SW480 (cell line): ENCODE results near the gene OR56A4.

Source experiments
- DNase-seq: peaks from one replicate; pipeline ENCODE4 v3.0.0-alpha.2; 2016; ENCODE audit warnings: low spot score

The OR56A4 gene, protein sequence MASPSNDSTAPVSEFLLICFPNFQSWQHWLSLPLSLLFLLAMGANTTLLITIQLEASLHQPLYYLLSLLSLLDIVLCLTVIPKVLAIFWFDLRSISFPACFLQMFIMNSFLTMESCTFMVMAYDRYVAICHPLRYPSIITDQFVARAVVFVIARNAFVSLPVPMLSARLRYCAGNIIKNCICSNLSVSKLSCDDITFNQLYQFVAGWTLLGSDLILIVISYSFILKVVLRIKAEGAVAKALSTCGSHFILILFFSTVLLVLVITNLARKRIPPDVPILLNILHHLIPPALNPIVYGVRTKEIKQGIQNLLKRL

GRCh38 chr11:6006846-6007245, at the start of gene OR56A4:
TSS of gene OR56A4 (minus strand) at chr11:6006946. CDS start at chr11:6002992, 3,954 bp downstream.
- no peak for DNase-seq

GRCh38 chr11:6055569-6055968, 48.8 kb upstream of the OR56A4 start:
- DNase-seq: no peak

GRCh38 chr11:6052374-6052773, 45.6 kb upstream of the OR56A4 start:
- no peak for DNase-seq

- no peak for DNase-seq
These were observed 34.1 kb upstream of the OR56A4 start for GRCh38 chr11:6040874-6041273.

DNA sequence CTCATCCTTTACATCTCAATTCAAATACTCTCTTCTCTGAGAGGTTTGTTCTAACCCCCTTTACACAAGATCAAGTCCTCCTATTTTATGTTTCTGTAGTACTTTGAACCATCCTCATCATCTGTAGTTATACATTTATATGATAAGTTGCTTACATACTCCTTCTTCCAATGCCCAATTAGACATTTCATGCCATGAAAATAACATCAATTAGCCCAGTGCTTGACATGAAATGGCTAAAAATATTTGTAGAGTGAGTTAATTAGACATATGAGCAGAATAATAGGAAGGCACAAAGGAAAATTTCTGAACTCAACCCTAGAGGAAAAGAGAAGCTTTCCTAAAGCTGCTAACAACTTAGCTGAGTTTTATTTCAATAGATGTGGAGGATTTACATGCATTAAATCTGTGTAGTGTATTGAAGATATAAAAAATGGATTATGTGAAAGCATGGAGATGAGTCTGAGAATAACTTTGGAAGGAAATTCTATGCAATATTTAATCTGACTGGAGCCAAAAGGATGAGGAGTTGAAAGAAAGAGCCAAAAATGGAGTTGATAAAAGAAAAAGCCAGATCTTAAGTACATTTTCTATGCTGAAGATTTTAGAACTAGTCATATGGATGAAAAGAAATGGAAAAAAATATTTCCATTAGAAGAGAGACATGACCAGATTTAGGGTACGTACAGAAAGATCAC, 24.1 kb upstream of the OR56A4 start, which contains the start of gene OR56A1:
Gene OR56A1, minus strand, starts transcription at position 51 of the 698 bp plus-strand sequence. CDS start 3,066 bp downstream, outside the sequence.
- no peak for DNase-seq

DNA sequence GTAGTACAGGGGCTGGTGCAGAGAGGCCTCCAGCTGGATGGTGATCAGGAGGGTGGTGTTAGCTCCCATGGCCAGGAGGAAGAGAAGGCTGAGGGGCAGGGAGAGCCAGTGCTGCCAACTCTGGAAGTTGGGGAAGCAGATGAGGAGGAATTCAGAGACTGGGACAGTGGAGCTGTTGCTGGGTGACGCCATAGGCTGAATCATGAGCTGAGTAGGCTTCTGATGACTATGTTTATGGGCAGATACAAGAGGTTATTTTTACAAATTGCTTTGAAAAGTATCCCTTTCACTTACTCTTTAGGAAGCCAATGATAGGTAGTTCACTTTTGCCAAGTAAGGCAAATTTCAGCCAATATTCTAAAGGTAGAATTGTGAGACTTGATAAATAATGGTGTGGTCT, 20.8 kb upstream of the OR56A4 start:
- DNase-seq: no peak

GRCh38 chr11:6025056-6025455, 18.3 kb upstream of the OR56A4 start:
- no peak for DNase-seq

DNA sequence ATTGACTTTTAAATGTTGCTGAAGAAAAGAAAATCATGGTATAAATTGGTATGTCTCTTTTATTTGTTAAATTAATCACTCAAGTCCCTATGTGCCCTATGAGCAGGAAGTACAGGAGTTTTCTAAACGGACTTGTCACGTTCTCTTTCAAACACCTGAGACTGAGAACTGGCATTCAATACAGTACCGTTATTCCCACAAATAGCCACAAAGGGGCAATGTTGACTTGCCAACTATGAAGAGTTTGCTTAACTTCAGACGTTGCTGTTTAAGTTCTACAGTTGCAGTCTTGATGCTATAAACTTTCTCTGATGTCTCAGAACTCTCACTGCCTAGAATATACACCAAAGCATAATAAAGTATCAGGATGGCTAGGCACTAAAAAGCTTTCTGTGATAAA, 16.2 kb upstream of the OR56A4 start:
- DNase-seq: peak; percentile 70

- DNase-seq: no peak
These were observed 6.3 kb upstream of the OR56A4 start for GRCh38 chr11:6013042-6013441.

- DNase-seq: no peak
These were observed 5.4 kb upstream of the OR56A4 start for GRCh38 chr11:6012035-6012668.

DNA sequence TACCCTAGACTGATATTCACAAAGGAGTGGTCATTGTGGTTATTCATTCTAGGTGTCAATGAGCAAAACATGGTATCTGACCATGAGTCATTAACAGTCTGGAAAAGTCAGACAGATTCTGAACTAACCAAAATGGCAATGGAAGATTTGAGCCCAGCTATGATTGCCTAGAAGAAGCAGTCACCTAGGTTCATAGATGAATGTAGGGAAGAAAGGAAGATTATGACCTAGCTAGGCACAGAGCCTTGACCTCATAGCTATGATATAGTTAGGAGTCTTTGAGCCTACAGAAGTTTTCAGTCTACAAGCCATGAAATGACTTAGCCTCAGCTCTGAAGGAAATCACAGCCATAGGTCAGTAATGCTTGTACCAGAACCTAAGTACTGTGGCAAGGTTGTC, 351 bp downstream of the OR56A4 start:
- DNase-seq: no peak

- no peak for DNase-seq
These were observed 4.5 kb downstream of the OR56A4 start for GRCh38 chr11:6002202-6002699.

DNA sequence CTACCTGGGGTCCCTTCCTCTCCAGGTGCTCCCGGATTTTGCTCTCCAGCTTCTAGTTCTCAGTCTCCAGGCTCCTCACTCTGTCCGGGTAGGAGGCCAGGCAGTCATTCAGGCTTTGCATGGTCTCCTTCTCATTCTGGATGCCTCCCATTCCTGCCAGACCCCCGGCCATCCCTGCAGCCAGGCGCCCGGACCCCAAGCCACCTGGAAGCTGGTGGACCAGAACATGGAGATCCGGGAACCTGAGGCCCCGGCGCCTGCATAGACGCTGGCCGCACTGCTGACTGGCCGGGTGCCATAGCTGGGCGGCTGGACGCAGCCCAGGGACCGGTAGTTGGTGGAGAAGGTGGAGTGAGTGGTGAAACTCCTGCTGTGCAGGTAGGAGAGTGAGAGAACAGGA, 12.0 kb downstream of the OR56A4 start:
- no peak for DNase-seq

DNA sequence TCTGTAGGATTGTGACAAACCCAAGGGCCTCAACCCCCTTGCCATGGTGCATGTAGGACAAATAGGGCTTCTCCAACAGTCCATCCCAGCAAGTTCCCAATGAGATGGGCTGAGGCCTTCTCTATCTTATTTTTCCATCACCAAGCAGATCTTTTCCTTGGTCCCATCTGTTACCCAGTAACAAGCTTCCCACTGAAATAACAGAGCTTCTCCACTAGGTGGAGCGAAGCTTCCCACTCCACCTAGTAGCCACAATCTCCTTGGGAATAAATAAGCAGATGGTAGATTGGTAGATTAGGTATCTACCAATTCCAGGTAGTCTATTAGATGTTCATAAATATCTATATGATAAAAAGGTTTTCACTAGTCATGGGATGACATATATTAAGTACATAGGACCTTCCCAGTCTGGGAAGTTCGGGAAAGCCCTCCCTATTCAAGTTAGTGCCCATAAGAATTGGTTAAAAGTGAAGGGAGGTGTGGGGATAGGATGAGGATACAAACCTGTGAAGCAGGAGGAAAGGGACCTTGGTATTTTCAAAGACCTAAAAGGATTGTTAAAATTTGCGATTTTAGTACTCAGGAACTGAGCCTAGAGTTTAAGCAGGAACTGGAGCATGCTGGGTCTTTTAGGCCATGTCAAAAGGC, 14.0 kb downstream of the OR56A4 start:
- DNase-seq: peak; percentile 37

- no peak for DNase-seq
These were observed 14.6 kb downstream of the OR56A4 start for GRCh38 chr11:5992150-5992549.

GRCh38 chr11:5989203-5989602, 17.5 kb downstream of the OR56A4 start:
- no peak for DNase-seq

DNA sequence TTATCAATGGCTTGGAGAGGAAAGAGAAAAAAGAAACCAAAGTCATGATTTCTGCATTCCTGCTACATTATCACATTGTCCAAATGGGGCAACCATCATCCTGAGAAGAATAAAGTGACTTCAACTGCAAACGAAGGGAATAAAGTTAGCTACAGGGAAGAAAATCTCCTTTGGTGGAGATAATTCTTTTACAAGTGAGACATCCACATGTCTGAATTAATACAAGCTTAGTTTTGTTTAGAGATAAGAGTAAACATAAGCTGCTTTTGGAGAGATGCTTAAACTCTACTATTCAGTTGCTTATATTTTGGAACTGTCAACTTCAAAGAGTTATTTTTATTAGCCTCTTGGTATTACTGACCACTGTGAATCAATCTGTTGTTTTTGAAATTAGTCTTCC, 19.9 kb downstream of the OR56A4 start, which contains the start of gene OR52L1:
Gene OR52L1, minus strand, starts transcription at position 101 of the 400 bp plus-strand sequence. Its CDS starts 55 bp downstream, at position 46.
- no peak for DNase-seq

- no peak for DNase-seq
These were observed 23.3 kb downstream of the OR56A4 start for GRCh38 chr11:5983443-5983842.

DNA sequence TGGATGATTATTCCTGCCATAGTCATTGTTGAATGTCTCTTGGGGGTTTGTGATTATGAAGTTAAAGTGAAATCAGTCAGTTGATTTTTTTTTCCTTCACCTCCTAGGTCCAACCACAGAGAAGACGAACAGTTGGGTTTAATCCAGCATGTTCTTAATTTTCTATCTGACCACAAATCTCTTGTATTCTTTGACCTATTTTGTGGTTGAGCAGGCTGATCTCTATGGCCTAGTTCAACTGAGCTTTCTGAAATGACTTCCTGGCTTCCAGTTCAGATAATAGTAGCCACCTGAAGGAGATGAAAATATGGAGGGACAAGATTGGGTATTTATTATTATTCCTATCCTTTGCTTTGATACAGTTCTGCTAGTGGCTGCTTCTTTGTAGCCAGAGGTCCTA, 33.2 kb downstream of the OR56A4 start:
- no peak for DNase-seq

GRCh38 chr11:5968394-5968793, 38.4 kb downstream of the OR56A4 start, which contains the start of gene OR56A5:
TSS of gene OR56A5 (minus strand) at chr11:5968494. CDS start at chr11:5968494, 0 bp downstream.
- DNase-seq: no peak

DNA sequence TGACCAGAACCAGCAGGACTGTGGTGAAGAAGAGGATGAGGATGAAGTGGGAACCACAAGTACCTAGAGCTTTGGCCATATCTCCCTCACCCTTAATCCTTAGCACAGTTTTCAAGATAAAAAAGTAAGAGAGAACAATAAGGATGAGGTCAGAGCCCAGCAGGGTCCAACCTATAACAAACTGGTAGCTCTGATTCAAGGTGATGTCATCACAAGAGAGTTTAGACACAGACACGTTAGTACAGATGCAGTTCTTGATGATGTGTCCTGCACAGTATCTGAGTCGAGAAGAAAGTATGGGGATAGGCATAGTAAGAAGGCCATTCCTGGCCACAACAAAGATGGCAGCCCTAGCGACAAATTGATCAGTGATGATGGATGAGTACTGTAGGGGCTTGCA, 39.0 kb downstream of the OR56A4 start:
- DNase-seq: no peak

DNA sequence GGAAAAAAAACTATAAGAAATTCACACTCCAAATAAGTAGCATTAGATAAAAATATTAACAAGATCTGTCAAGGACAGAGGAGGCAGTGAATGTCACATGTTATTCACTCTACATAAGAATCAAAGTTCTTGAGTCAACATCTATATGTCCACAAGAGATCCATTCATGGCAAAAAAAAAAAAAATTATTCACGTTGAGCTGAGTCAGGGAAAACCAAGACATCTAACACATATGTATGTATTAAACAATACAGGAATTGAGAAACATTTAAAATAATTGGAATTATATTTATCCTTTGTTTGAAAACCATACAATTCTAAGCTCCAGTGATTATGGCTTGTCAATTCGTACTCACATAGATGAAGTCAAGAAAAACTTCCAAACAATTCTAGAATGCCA, 39.8 kb downstream of the OR56A4 start:
- DNase-seq: no peak
